ENCODE measurements around the gene ZBTB17.

DNA sequence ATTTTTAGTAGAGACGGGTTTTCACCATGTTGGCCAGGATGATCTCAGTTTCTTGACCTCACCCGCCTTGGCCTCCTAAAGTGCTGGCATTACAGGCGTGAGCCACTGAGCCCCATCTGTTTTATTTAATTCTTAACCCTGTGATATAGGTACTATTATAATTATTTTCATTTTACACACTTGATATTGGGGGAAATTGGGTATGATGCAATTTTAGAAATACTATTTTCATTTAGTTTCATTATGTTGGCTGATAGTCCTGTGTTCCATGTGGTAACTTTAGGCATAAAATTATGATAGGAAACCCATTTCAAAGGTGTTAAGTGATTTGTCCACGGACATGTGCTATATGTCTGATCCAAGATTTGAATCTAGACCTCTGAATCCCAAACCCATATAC is 67.3 kb downstream of the ZBTB17 start:
- TF ChIP-seq POLR2AphosphoS5 (IDR thresholded peaks at IDR 0.05; ENCODE audit: low read depth, low read length) (no peak), POLR2A (IDR thresholded peaks at IDR 0.05; ENCODE audit: low read depth, low read length) (no peak), TAF1 (IDR thresholded peaks at IDR 0.05; ENCODE audit: borderline replicate concordance, low read depth, low read length) (no peak)
